Measurements from ENCODE around the gene OSBPL10.

DNA sequence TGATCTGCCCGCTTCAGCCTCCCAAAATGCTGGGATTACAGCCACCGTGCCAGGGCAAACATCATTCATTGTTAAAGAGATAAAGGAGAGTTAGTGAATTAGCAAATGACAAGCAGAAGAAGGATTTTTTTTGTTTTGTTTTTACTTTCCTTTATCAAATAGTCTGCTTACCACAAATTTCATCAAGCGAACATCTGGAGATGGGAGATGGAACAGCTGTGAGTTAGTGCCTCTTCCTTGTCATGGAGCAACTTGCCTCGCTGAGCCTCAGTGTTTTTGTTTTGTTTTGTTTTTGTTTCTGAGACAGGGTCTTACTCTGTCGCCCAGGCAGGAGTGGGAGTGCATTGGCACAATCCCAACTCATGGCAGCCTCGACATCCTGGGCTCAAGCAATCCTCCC lies 16.4 kb upstream of the OSBPL10 start:
- TF ChIP-seq, protein P1, sequence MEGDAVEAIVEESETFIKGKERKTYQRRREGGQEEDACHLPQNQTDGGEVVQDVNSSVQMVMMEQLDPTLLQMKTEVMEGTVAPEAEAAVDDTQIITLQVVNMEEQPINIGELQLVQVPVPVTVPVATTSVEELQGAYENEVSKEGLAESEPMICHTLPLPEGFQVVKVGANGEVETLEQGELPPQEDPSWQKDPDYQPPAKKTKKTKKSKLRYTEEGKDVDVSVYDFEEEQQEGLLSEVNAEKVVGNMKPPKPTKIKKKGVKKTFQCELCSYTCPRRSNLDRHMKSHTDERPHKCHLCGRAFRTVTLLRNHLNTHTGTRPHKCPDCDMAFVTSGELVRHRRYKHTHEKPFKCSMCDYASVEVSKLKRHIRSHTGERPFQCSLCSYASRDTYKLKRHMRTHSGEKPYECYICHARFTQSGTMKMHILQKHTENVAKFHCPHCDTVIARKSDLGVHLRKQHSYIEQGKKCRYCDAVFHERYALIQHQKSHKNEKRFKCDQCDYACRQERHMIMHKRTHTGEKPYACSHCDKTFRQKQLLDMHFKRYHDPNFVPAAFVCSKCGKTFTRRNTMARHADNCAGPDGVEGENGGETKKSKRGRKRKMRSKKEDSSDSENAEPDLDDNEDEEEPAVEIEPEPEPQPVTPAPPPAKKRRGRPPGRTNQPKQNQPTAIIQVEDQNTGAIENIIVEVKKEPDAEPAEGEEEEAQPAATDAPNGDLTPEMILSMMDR (IDR thresholded peaks at IDR 0.05), result no peak
- TF ChIP-seq POLR2A (IDR thresholded peaks at IDR 0.05) (no peak), EP300 (IDR thresholded peaks at IDR 0.05) (no peak)

Data from ovary (tissue), 3 donors.